HepG2 (cell line): Measurements from ENCODE around the gene IQGAP3. TPM values are rescaled to one million over a fixed set of nuclear protein-coding genes. Genes with fewer than 3 reads are reported as not detected.

ENCODE experiments used
- ATAC-seq: fragments of 200-7000 bp; cut with Tn5 transposase; 3 replicates; pipeline ENCODE4 v1.9.1; 2020; ENCODE audit warnings: mild to moderate bottlenecking, moderate library complexity
- BruUV-seq: library from RNA; stranded (reverse); fragments of 400-500 nt; replicated peaks from 2 replicates; lab custom pipeline; 2021; lab: Mats Ljungman, UMichigan
- CTCF ChIA-PET: fragments of 300-600 bp; formaldehyde crosslinking; extraction: SDS; loops from one replicate; lab custom pipeline; 2021; ENCODE audit warnings: low total read pairs, inconsistent platforms, low intra/inter-chr PET ratio; lab: Yijun Ruan, JAX
- POLR2A ChIA-PET: fragments of 350-600 bp; sonication (Branson Sonifier 250); formaldehyde crosslinking; loops from one replicate; lab custom pipeline; 2020; ENCODE audit warnings: antibody characterized with exemption, inconsistent platforms; lab: Yijun Ruan, JAX
- DNase-seq: peaks from one replicate; pipeline ENCODE4 v3.0.0-alpha.2; 2015; ENCODE audit warnings: low spot score
- FAIRE-seq: peaks from 3 replicates; lab custom pipeline; 2011; peaks lifted over from hg19 to GRCh38; lab: Jason Lieb, UNC
- H2AFZ ChIP-seq: one replicate; pipeline ENCODE4 v1.6.1; 2011; ENCODE audit warnings: low read length, inconsistent platforms
- H3K27ac ChIP-seq: fragments of 300-600 bp; 3 replicates; pipeline ENCODE4 v1.8.0; 2011; ENCODE audit warnings: mixed run types, mild to moderate bottlenecking, mixed read lengths, low read length, inconsistent platforms; ENCODE audit not compliant: insufficient read depth; ENCODE audit errors: extremely low read length
- H3K27me3 ChIP-seq, 2 experiments: fragments of 200-600 bp in 1 of 2; 2 replicates in 1 of 2; 3 replicates in 1 of 2; pipeline versions ENCODE4 v1.6.0 to v1.8.0; 2011; ENCODE audit warnings: low read length in 2 of 2, mild to moderate bottlenecking in 2 of 2, moderate library complexity in 2 of 2, inconsistent platforms in 1 of 2; ENCODE audit not compliant: insufficient read depth in 2 of 2, control insufficient read depth in 1 of 2
- H3K36me3 ChIP-seq, 2 experiments: fragments of 200-600 bp in 1 of 2; replicated peaks in 1 of 2; 2 replicates in 1 of 2; 3 replicates in 1 of 2; pipeline versions ENCODE4 v1.5.1 to v1.8.0; 2011; ENCODE audit warnings: low read length in 2 of 2, inconsistent platforms in 1 of 2; ENCODE audit not compliant: insufficient read depth in 2 of 2, control insufficient read depth in 1 of 2
- H3K4me1 ChIP-seq: 2 replicates; pipeline ENCODE4 v1.5.1; 2012; ENCODE audit warnings: low read length, inconsistent platforms; ENCODE audit not compliant: insufficient read depth
- H3K4me2 ChIP-seq: 2 replicates; pipeline ENCODE4 v1.6.0; 2011; ENCODE audit warnings: low read depth, low read length, inconsistent platforms
- H3K4me3 ChIP-seq, 3 experiments: fragments of 200-600 bp in 1 of 3; sonication (generic), shearing (Covaris generic) in 1 of 3; replicated peaks in 1 of 3; 2 replicates each; pipeline ENCODE4 v1.5.1; 2011 to 2016; ENCODE audit warnings: low read length in 3 of 3, inconsistent platforms in 2 of 3, low read depth in 2 of 3, mild to moderate bottlenecking in 2 of 3, control low read depth in 1 of 3, mixed read lengths in 1 of 3; ENCODE audit not compliant: insufficient read depth in 1 of 3
- H3K79me2 ChIP-seq: one replicate; pipeline ENCODE4 v1.6.1; 2011; ENCODE audit warnings: low read length, inconsistent platforms; ENCODE audit not compliant: insufficient read depth
- H3K9ac ChIP-seq: 2 replicates; pipeline ENCODE4 v1.6.0; 2011; ENCODE audit warnings: mild to moderate bottlenecking, low read depth, low read length, inconsistent platforms; ENCODE audit not compliant: insufficient read depth
- H3K9me3 ChIP-seq: 2 replicates; pipeline ENCODE4 v1.5.1; 2012; ENCODE audit warnings: mild to moderate bottlenecking, low read length
- H4K20me1 ChIP-seq: 2 replicates; pipeline ENCODE4 v1.6.0; 2011; ENCODE audit warnings: inconsistent platforms, mild to moderate bottlenecking, low read length, moderate library complexity; ENCODE audit not compliant: insufficient read depth
- AKNA ChIP-seq: sonication (generic); formaldehyde crosslinking; IDR thresholded peaks from 2 replicates; pipeline ENCODE4 v1.4.0; 2020; ENCODE audit warnings: missing genetic modification reagents, borderline replicate concordance
- CBFB ChIP-seq: sonication (generic); formaldehyde crosslinking; IDR thresholded peaks from 2 replicates; pipeline ENCODE4 v1.4.0; 2020; ENCODE audit warnings: missing genetic modification reagents
- ETS1 ChIP-seq: sonication (generic); formaldehyde crosslinking; IDR thresholded peaks from 2 replicates; pipeline ENCODE4 v1.4.0; 2020; ENCODE audit warnings: missing genetic modification reagents
- GATAD1 ChIP-seq: IDR thresholded peaks from 2 replicates; pipeline ENCODE4 v1.6.1; 2016; ENCODE audit warnings: missing genetic modification reagents, missing compliant biosample characterization
- NFIB ChIP-seq: sonication (generic); formaldehyde crosslinking; IDR thresholded peaks from 2 replicates; pipeline ENCODE4 v1.9.0; 2021; ENCODE audit warnings: missing genetic modification reagents, mild to moderate bottlenecking, borderline replicate concordance
- SAP130 ChIP-seq: IDR thresholded peaks from 2 replicates; pipeline ENCODE4 v1.6.1; 2016; ENCODE audit warnings: low read depth
- STAT5B ChIP-seq: sonication (generic); formaldehyde crosslinking; IDR thresholded peaks from 2 replicates; pipeline ENCODE4 v1.4.0; 2020; ENCODE audit warnings: missing genetic modification reagents
- THYN1 ChIP-seq: sonication (generic); formaldehyde crosslinking; IDR thresholded peaks from 2 replicates; pipeline ENCODE4 v1.8.1; 2023; ENCODE audit warnings: low read depth, mild to moderate bottlenecking, moderate library complexity, missing genetic modification reagents, borderline replicate concordance
- WIZ ChIP-seq: sonication (generic); formaldehyde crosslinking; IDR thresholded peaks from 2 replicates; pipeline ENCODE4 v1.5.1; 2020; ENCODE audit warnings: mild to moderate bottlenecking, missing genetic modification reagents
- ZNF598 ChIP-seq: sonication (generic); formaldehyde crosslinking; IDR thresholded peaks from 2 replicates; pipeline ENCODE4 v1.5.1; 2020; ENCODE audit warnings: mild to moderate bottlenecking, missing genetic modification reagents, borderline replicate concordance
- ZNF614 ChIP-seq: IDR thresholded peaks from 2 replicates; pipeline ENCODE4 v1.6.1; 2018; ENCODE audit warnings: missing biosample characterization, missing genetic modification reagents, inconsistent platforms, borderline replicate concordance
- WGBS: methylation state at CpG from one replicate; pipeline ENCODE4 v1.1.6; 2017; ENCODE audit warnings: low lambda C conversion rate; 5-methylcytosine and 5-hydroxymethylcytosine counted together
- in situ Hi-C: cut with HindIII; loops from 2 replicates; pipeline ENCODE4 v1.10.0; 2017; ENCODE audit warnings: low pct_unique_long_range_greater_than_20kb; ENCODE audit not compliant: extremely low pct_ligation_motif_present
- intact Hi-C: fragments of 100-400 bp; cut with micrococcal nuclease; formaldehyde crosslinking; loops from one replicate; pipeline ENCODE4 v1.10.0; 2022; ENCODE audit not compliant: unreplicated experiment
- polyA plus RNA-seq, 8 experiments: library from polyadenylated mRNA; depleted of rRNA in 3 of 8; stranded (reverse) in 7 of 8; unstranded in 1 of 8; fragments of >200 nt; fragmentation: Illumina TruSeq in 4 of 8; extraction: Trizol in 4 of 8; gene quantifications; 2 replicates each; pipeline versions ENCODE4 v1.2.1 to v1.2.3, GENCODE V29; 2011 to 2016; ENCODE audit warnings: low read depth in 4 of 8, missing spikeins in 1 of 8, mixed read lengths in 1 of 8; ENCODE audit not compliant: insufficient read depth in 1 of 8
- total RNA-seq, 5 experiments: library from RNA; depleted of rRNA; stranded (reverse); fragments of >200 nt; fragmentation: Illumina TruSeq; extraction: Trizol; gene quantifications; 2 replicates each; pipeline ENCODE4 v1.2.3, GENCODE V29; 2016; ENCODE audit warnings: low read depth in 1 of 5

The IQGAP3 gene
- total and polyA plus RNA-seq, 2 of the 13 experiments (the other 11 are each of a cell fraction or from before 2014, with no cell fraction given), result 13.5 to 14.1 TPM

DNA sequence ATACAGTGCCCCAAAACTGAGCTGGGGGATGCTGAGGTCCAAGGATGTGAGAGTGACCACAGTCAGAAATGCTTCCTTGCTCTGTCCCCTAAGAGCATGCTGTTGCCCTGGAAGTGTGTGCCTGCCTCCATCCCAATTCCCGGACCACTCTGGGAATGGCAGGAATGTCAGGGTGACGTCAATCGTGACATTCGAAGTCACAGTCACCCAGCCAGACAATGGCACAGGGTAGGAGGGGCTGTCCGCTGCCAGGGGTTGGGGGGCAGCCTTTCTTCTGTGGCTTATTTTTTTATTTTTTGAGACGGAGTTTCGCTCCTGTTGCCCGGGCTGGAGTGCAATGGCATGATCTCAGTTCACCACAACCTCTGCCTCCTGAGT lies 94.1 kb downstream of the IQGAP3 start:
- Histone ChIP-seq H3K27me3 (no peaks in the 10 kb centered on the region), H3K9ac (no peak overlapping the region), H3K4me2 (no peak overlapping the region), H3K36me3 (peaks cover 39 to 72% of the 10 kb centered on the region in 2 experiments; a peak in 4 of 5 replicates), H3K4me3 (no peak overlapping the region), H3K27ac (no peak overlapping the region), H3K79me2 (no peaks in the 10 kb centered on the region), H3K4me1 (peaks cover 42% of the 10 kb centered on the region), H4K20me1 (no peaks in the 10 kb centered on the region), H3K9me3 (no peaks in the 10 kb centered on the region), H2AFZ (no peak overlapping the region)
- ATAC-seq (no peak), DNase-seq (no peak), FAIRE-seq (no peak)
- TF ChIP-seq NFIB (CRISPR knock-in tag), result no peak
- TF ChIP-seq WIZ (CRISPR knock-in tag), result no peak
- TF ChIP-seq ETS1 (CRISPR knock-in tag), result no peak
- TF ChIP-seq SAP130 (CRISPR knock-in tag), result no peak
- in situ Hi-C loops (no loop called here), intact Hi-C loops (no loop called here)
- no TSS peak for BruUV-seq
- CTCF ChIA-PET, result interaction anchor here (0.6 kb wide), 1 partner anchor 119 kb away, joined by 3 read pairs; no protein-coding TSS in a partner anchor
- WGBS, result 90% methylated on average over 8 of the region's 8 CpGs
- POLR2A ChIA-PET, result interaction anchor here (1.6 kb wide), 2 partner anchors 21 to 23 kb away, joined by 4 to 7 read pairs; partner anchors contain the start of gene MEF2D

GRCh38 chr1:156477526-156478249 lies 94.7 kb downstream of the IQGAP3 start:
- CTCF ChIA-PET, result interaction anchor here (0.6 kb wide), 1 partner anchor 119 kb away, joined by 3 read pairs; no protein-coding TSS in a partner anchor
- H3K4me3 ChIP-seq, result no peak overlapping the region
- no peak overlapping the region for H3K27ac ChIP-seq
- POLR2A ChIA-PET, result interaction anchor here (0.9 to 1.6 kb wide), 3 partner anchors 14 to 23 kb away, joined by 3 to 7 read pairs (median 4); partner anchors contain the start of gene MEF2D
- H3K4me2 ChIP-seq, result no peak overlapping the region
- no peak overlapping the region for H2AFZ ChIP-seq
- H3K36me3 ChIP-seq, result peaks cover 36 to 67% of the 10 kb centered on the region in 2 experiments; a peak in 4 of 5 replicates
- no peaks in the 10 kb centered on the region for H3K27me3 ChIP-seq
- 85% methylated on average over 3 of the region's 3 CpGs for WGBS
- intact Hi-C loops, result no loop called here
- in situ Hi-C loops, result no loop called here
- ATAC-seq (no peak), DNase-seq (no peak), FAIRE-seq (no peak)
- H3K9me3 ChIP-seq, result no peaks in the 10 kb centered on the region
- H3K4me1 ChIP-seq, result peaks cover 47% of the 10 kb centered on the region
- no peak overlapping the region for H3K9ac ChIP-seq
- no peaks in the 10 kb centered on the region for H3K79me2 ChIP-seq
- no TSS peak for BruUV-seq
- H4K20me1 ChIP-seq, result no peaks in the 10 kb centered on the region
- TF ChIP-seq AKNA (CRISPR knock-in tag), result no peak
- TF ChIP-seq ZNF598, result no peak
- no peak for TF ChIP-seq GATAD1 (CRISPR knock-in tag)
- TF ChIP-seq CBFB (CRISPR knock-in tag), result no peak
- TF ChIP-seq ZNF614 (CRISPR knock-in tag), result no peak
- TF ChIP-seq THYN1 (CRISPR knock-in tag), result no peak
- TF ChIP-seq STAT5B (CRISPR knock-in tag), result no peak
